Measurements from ENCODE around the gene UBE2U.

Gene UBE2U

DNA sequence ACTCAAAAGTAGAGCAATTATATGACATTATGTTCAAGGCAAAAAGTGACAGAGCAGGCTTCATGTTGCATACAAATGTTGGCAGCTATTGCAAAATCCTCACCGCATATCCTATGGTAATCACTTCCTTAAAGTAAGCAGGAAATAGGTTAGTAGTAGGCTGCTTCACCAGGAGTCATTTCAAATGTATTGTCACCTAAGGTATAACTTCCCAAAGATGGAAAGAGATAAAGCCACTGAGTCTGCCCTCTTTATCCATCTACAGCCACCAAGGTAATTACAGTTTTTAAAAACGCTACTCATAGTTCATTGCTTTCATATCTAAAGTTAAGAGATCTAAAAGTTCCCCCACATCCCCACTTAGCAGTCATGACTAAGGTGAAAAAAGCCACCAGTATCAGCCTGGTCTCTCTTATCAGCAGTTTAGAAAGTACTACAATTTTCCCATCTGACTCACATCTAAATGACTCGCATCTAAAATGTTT, 31.6 kb upstream of the UBE2U start:
- peaks cover 2 to 14% of the 10 kb centered on the region in 2 donors for H3K4me1 ChIP-seq (ENCODE audit: control insufficient read depth in 2 of 2, insufficient read depth in 2 of 2, low read length in 2 of 2)
- no peak overlapping the region for H3K9ac ChIP-seq (ENCODE audit: low read depth in 1 of 2, low read length in 2 of 2)
- H3K9me3 ChIP-seq (ENCODE audit: control insufficient read depth in 2 of 2, low read length in 2 of 2) = no peaks in the 10 kb centered on the region
- H3K27ac ChIP-seq (ENCODE audit: low read depth in 2 of 2, low read length in 2 of 2) = no peak overlapping the region
- H3K27me3 ChIP-seq (ENCODE audit: control insufficient read depth in 2 of 2, insufficient read depth in 2 of 2, low read length in 2 of 2) = no peaks in the 10 kb centered on the region
- no peaks in the 10 kb centered on the region for H3K36me3 ChIP-seq (ENCODE audit: control insufficient read depth in 2 of 2, insufficient read depth in 2 of 2, low read length in 2 of 2)
- no peak overlapping the region for H3K4me3 ChIP-seq (ENCODE audit: low read length in 2 of 2)

DNA sequence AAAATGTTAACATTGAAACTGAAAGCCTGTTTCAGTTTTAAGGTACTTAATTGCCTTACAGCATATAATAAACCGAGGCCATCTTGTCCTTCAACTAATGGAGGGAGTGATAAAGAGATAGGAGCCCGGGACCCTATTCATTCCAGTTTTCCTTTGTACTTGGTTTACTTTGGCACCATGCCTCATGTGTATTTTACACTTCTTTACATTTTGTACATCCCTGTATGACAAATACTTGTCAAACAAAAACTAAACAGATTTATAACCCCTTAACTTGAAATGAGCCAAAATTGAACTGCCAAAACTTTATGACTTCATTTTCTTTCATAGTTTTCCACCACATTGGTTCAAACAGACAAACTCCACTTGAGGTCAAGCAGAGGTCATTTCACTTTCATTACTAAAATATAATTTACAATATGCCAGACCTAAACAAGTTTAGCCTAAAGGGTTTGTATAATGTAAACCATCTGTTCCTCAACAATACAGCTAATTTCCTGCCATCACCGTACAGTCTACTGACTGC, 30.9 kb upstream of the UBE2U start:
- H3K9ac ChIP-seq (ENCODE audit: low read depth in 1 of 2, low read length in 2 of 2) = no peak overlapping the region
- H3K9me3 ChIP-seq (ENCODE audit: control insufficient read depth in 2 of 2, low read length in 2 of 2) = no peaks in the 10 kb centered on the region
- H3K27ac ChIP-seq (ENCODE audit: low read depth in 2 of 2, low read length in 2 of 2) = no peak overlapping the region
- no peaks in the 10 kb centered on the region for H3K36me3 ChIP-seq (ENCODE audit: control insufficient read depth in 2 of 2, insufficient read depth in 2 of 2, low read length in 2 of 2)
- peaks cover 2 to 14% of the 10 kb centered on the region in 2 donors for H3K4me1 ChIP-seq (ENCODE audit: control insufficient read depth in 2 of 2, insufficient read depth in 2 of 2, low read length in 2 of 2)
- no peaks in the 10 kb centered on the region for H3K27me3 ChIP-seq (ENCODE audit: control insufficient read depth in 2 of 2, insufficient read depth in 2 of 2, low read length in 2 of 2)
- H3K4me3 ChIP-seq (ENCODE audit: low read length in 2 of 2) = no peak overlapping the region

- Histone ChIP-seq H3K4me1 (ENCODE audit: control insufficient read depth in 2 of 2, insufficient read depth in 2 of 2, low read length in 2 of 2) (peaks cover 2 to 14% of the 10 kb centered on the region in 2 donors), H3K36me3 (ENCODE audit: control insufficient read depth in 2 of 2, insufficient read depth in 2 of 2, low read length in 2 of 2) (no peaks in the 10 kb centered on the region), H3K9ac (ENCODE audit: low read depth in 1 of 2, low read length in 2 of 2) (no peak overlapping the region), H3K27ac (ENCODE audit: low read depth in 2 of 2, low read length in 2 of 2) (no peak overlapping the region), H3K9me3 (ENCODE audit: control insufficient read depth in 2 of 2, low read length in 2 of 2) (no peaks in the 10 kb centered on the region), H3K27me3 (ENCODE audit: control insufficient read depth in 2 of 2, insufficient read depth in 2 of 2, low read length in 2 of 2) (peaks cover 0 to 2% of the 10 kb centered on the region in 2 donors), H3K4me3 (ENCODE audit: low read length in 2 of 2) (no peak overlapping the region)
Measured at GRCh38 chr1:64173336-64173940, 30.0 kb upstream of the UBE2U start.

DNA sequence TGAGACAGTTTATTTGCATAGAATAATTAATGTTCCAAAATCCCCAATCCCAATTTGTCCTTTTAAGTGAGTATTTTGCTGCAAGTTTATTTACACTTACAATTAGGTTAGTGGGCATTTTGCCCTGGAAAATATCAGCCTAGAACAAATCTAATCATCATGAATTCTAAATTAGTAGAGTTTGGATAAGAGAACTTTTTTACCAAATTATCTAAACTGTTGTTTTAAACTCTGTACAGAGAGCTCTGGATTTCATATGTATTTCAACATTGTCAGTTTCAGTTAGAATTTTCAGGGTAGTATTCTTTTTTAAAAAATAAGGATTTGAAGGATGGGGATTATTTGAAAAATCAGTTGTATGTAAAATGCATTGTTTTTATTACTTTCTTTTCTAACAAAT, 27.8 kb upstream of the UBE2U start:
- H3K4me3 ChIP-seq (ENCODE audit: low read length in 2 of 2) = no peak overlapping the region
- no peaks in the 10 kb centered on the region for H3K36me3 ChIP-seq (ENCODE audit: control insufficient read depth in 2 of 2, insufficient read depth in 2 of 2, low read length in 2 of 2)
- no peaks in the 10 kb centered on the region for H3K9me3 ChIP-seq (ENCODE audit: control insufficient read depth in 2 of 2, low read length in 2 of 2)
- H3K27me3 ChIP-seq (ENCODE audit: control insufficient read depth in 2 of 2, insufficient read depth in 2 of 2, low read length in 2 of 2) = peaks cover 0 to 2% of the 10 kb centered on the region in 2 donors
- no peak overlapping the region for H3K27ac ChIP-seq (ENCODE audit: low read depth in 2 of 2, low read length in 2 of 2)
- H3K4me1 ChIP-seq (ENCODE audit: control insufficient read depth in 2 of 2, insufficient read depth in 2 of 2, low read length in 2 of 2) = peaks cover 2 to 14% of the 10 kb centered on the region in 2 donors
- no peak overlapping the region for H3K9ac ChIP-seq (ENCODE audit: low read depth in 1 of 2, low read length in 2 of 2)

GRCh38 chr1:64176659-64177058, 26.8 kb upstream of the UBE2U start:
- no peaks in the 10 kb centered on the region for H3K36me3 ChIP-seq (ENCODE audit: control insufficient read depth in 2 of 2, insufficient read depth in 2 of 2, low read length in 2 of 2)
- no peak overlapping the region for H3K4me3 ChIP-seq (ENCODE audit: low read length in 2 of 2)
- H3K4me1 ChIP-seq (ENCODE audit: control insufficient read depth in 2 of 2, insufficient read depth in 2 of 2, low read length in 2 of 2) = peaks cover under 1 to 10% of the 10 kb centered on the region in 2 donors
- peaks cover 0 to 2% of the 10 kb centered on the region in 2 donors for H3K27me3 ChIP-seq (ENCODE audit: control insufficient read depth in 2 of 2, insufficient read depth in 2 of 2, low read length in 2 of 2)
- no peak overlapping the region for H3K27ac ChIP-seq (ENCODE audit: low read depth in 2 of 2, low read length in 2 of 2)
- H3K9me3 ChIP-seq (ENCODE audit: control insufficient read depth in 2 of 2, low read length in 2 of 2) = no peaks in the 10 kb centered on the region
- no peak overlapping the region for H3K9ac ChIP-seq (ENCODE audit: low read depth in 1 of 2, low read length in 2 of 2)

- Histone ChIP-seq H3K9ac (ENCODE audit: low read depth in 1 of 2, low read length in 2 of 2) (no peak overlapping the region), H3K27ac (ENCODE audit: low read depth in 2 of 2, low read length in 2 of 2) (no peak overlapping the region), H3K27me3 (ENCODE audit: control insufficient read depth in 2 of 2, insufficient read depth in 2 of 2, low read length in 2 of 2) (peaks cover 0 to 2% of the 10 kb centered on the region in 2 donors), H3K4me1 (ENCODE audit: control insufficient read depth in 2 of 2, insufficient read depth in 2 of 2, low read length in 2 of 2) (no peaks in the 10 kb centered on the region), H3K36me3 (ENCODE audit: control insufficient read depth in 2 of 2, insufficient read depth in 2 of 2, low read length in 2 of 2) (no peaks in the 10 kb centered on the region), H3K9me3 (ENCODE audit: control insufficient read depth in 2 of 2, low read length in 2 of 2) (no peaks in the 10 kb centered on the region), H3K4me3 (ENCODE audit: low read length in 2 of 2) (no peak overlapping the region)
Measured at GRCh38 chr1:64179588-64179987, 23.8 kb upstream of the UBE2U start.

DNA sequence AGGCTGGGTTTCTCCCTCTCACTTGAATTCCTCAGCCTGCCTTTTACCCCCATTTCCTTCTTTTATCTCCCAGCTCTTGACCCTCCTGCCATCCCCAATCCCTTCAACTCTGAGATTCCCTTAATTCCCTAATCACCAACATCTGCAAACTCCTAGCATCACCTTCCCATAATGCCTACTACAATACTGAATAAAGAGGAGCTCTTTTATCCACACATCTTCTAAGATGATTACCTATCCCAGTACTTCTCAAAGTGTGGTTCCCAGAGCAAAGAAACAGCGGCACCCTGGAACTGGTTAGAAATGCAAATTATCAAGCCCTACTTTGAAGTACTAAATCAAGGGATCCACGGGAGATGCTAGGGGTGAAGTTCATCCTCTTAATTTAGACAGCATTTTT, 21.2 kb upstream of the UBE2U start:
- H3K9me3 ChIP-seq (ENCODE audit: control insufficient read depth in 2 of 2, low read length in 2 of 2) = no peaks in the 10 kb centered on the region
- H3K9ac ChIP-seq (ENCODE audit: low read depth in 1 of 2, low read length in 2 of 2) = no peak overlapping the region
- H3K27ac ChIP-seq (ENCODE audit: low read depth in 2 of 2, low read length in 2 of 2) = no peak overlapping the region
- H3K36me3 ChIP-seq (ENCODE audit: control insufficient read depth in 2 of 2, insufficient read depth in 2 of 2, low read length in 2 of 2) = no peaks in the 10 kb centered on the region
- H3K27me3 ChIP-seq (ENCODE audit: control insufficient read depth in 2 of 2, insufficient read depth in 2 of 2, low read length in 2 of 2) = peaks cover 0 to 2% of the 10 kb centered on the region in 2 donors
- no peaks in the 10 kb centered on the region for H3K4me1 ChIP-seq (ENCODE audit: control insufficient read depth in 2 of 2, insufficient read depth in 2 of 2, low read length in 2 of 2)
- H3K4me3 ChIP-seq (ENCODE audit: low read length in 2 of 2) = no peak overlapping the region

DNA sequence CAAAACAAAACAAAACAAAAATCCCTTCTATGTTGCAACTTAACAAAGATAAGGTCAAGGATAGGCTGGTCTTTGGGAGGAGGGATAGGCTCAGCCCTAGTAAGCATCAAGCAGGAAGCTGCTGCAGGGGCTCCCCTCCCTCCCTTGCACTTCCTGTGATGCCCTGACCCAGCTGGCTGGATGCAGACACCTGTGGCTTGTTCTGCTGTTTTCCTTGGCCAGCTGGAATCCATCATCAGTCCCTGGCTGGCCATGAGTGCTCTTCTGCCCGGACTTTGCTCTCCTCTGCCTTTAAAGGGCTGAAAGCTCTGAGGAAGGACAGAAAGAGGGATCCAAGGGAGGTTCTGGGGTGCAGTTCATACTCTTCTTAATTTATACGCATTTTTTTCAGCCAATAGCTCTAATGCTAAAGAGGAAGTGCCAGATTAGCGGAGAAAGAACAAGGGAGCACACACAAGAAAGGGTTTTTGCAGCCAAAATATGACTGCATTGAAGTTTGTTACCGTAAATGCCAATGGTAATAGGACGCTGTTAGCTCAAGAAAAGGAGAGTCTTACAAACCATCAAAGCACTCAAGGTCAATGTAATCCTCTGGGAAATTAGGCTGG, 19.9 kb upstream of the UBE2U start:
- H3K36me3 ChIP-seq (ENCODE audit: control insufficient read depth in 2 of 2, insufficient read depth in 2 of 2, low read length in 2 of 2) = no peaks in the 10 kb centered on the region
- H3K4me1 ChIP-seq (ENCODE audit: control insufficient read depth in 2 of 2, insufficient read depth in 2 of 2, low read length in 2 of 2) = no peaks in the 10 kb centered on the region
- H3K27ac ChIP-seq (ENCODE audit: low read depth in 2 of 2, low read length in 2 of 2) = no peak overlapping the region
- H3K4me3 ChIP-seq (ENCODE audit: low read length in 2 of 2) = no peak overlapping the region
- no peaks in the 10 kb centered on the region for H3K9me3 ChIP-seq (ENCODE audit: control insufficient read depth in 2 of 2, low read length in 2 of 2)
- H3K27me3 ChIP-seq (ENCODE audit: control insufficient read depth in 2 of 2, insufficient read depth in 2 of 2, low read length in 2 of 2) = no peaks in the 10 kb centered on the region
- H3K9ac ChIP-seq (ENCODE audit: low read depth in 1 of 2, low read length in 2 of 2) = no peak overlapping the region

- no peaks in the 10 kb centered on the region for H3K27me3 ChIP-seq (ENCODE audit: control insufficient read depth in 2 of 2, insufficient read depth in 2 of 2, low read length in 2 of 2)
- no peak overlapping the region for H3K9ac ChIP-seq (ENCODE audit: low read depth in 1 of 2, low read length in 2 of 2)
- H3K4me1 ChIP-seq (ENCODE audit: control insufficient read depth in 2 of 2, insufficient read depth in 2 of 2, low read length in 2 of 2) = no peaks in the 10 kb centered on the region
- no peak overlapping the region for H3K27ac ChIP-seq (ENCODE audit: low read depth in 2 of 2, low read length in 2 of 2)
- H3K4me3 ChIP-seq (ENCODE audit: low read length in 2 of 2) = no peak overlapping the region
- H3K36me3 ChIP-seq (ENCODE audit: control insufficient read depth in 2 of 2, insufficient read depth in 2 of 2, low read length in 2 of 2) = no peaks in the 10 kb centered on the region
- H3K9me3 ChIP-seq (ENCODE audit: control insufficient read depth in 2 of 2, low read length in 2 of 2) = no peaks in the 10 kb centered on the region
Measured at GRCh38 chr1:64184003-64184440, 19.4 kb upstream of the UBE2U start.

DNA sequence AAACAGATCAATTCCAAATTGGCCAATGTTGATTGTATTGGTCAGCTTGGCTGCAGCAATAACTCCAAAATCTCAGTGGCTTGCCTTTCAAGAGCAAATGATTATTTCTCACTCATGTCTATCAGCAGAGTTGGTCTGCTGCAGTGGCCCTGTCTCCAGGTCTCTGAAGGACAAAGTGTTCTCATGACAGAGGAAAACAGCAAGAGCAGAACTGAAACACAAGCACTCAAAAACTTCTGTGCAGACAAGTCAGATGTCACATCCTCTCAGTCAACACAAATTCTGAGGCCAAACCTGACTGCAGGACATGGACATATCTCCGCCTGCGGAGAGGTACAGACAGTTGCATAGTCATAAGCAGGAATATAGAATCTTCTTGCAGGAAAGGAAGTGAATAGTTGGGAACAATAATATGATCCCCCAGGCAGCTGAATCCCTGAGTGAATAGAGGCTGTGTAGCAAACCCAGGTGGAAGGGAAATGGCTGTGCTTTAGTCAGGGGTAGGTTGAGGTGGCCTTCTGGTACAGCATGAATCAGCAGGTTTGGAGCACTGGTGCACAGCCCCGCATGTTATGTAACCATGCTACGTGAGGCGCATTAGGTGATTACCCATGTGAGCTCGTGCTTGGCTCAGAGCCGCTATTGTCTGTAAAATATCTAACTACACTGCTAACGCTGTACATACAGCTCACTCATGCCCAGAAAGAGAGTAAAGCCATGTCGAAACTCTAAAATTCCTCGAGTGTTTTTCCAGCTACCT, 17.1 kb upstream of the UBE2U start:
- Histone ChIP-seq H3K27me3 (ENCODE audit: control insufficient read depth in 2 of 2, insufficient read depth in 2 of 2, low read length in 2 of 2) (no peaks in the 10 kb centered on the region), H3K9ac (ENCODE audit: low read depth in 1 of 2, low read length in 2 of 2) (no peak overlapping the region), H3K4me3 (ENCODE audit: low read length in 2 of 2) (no peak overlapping the region), H3K36me3 (ENCODE audit: control insufficient read depth in 2 of 2, insufficient read depth in 2 of 2, low read length in 2 of 2) (no peaks in the 10 kb centered on the region), H3K9me3 (ENCODE audit: control insufficient read depth in 2 of 2, low read length in 2 of 2) (no peaks in the 10 kb centered on the region), H3K27ac (ENCODE audit: low read depth in 2 of 2, low read length in 2 of 2) (no peak overlapping the region), H3K4me1 (ENCODE audit: control insufficient read depth in 2 of 2, insufficient read depth in 2 of 2, low read length in 2 of 2) (no peaks in the 10 kb centered on the region)

All from mucosa of rectum (tissue), 2 donors.